ENCODE results near the gene RSRC2.
A peak's percentile ranks its signal among the peaks of the same experiment; 100 is the strongest.

The RSRC2 gene

DNA sequence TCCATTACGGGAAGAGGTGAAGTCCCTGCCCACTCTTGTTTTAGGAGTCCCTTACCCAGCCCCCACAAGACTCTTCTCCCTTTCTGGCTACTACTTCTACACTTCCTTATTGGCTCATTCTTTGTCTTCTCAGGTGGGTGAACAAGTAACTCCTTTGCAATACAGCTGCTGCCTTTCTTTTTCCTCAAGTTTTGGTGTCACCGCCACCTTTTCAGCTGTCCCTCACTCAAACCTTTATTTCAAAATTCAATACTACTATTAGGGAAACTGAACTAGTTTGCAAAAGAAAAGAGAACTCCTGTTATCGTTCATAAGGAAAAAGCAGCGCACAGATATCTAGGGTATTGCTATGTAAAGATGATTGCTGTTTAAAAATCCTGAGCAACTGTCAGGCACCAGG, 6.1 kb downstream of the RSRC2 start:
- H3K4me3 ChIP-seq (ENCODE audit: control insufficient read depth, low read depth, low read length) = no peak overlapping the region
- TF ChIP-seq, protein P1, sequence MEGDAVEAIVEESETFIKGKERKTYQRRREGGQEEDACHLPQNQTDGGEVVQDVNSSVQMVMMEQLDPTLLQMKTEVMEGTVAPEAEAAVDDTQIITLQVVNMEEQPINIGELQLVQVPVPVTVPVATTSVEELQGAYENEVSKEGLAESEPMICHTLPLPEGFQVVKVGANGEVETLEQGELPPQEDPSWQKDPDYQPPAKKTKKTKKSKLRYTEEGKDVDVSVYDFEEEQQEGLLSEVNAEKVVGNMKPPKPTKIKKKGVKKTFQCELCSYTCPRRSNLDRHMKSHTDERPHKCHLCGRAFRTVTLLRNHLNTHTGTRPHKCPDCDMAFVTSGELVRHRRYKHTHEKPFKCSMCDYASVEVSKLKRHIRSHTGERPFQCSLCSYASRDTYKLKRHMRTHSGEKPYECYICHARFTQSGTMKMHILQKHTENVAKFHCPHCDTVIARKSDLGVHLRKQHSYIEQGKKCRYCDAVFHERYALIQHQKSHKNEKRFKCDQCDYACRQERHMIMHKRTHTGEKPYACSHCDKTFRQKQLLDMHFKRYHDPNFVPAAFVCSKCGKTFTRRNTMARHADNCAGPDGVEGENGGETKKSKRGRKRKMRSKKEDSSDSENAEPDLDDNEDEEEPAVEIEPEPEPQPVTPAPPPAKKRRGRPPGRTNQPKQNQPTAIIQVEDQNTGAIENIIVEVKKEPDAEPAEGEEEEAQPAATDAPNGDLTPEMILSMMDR (IDR thresholded peaks at IDR 0.05; ENCODE audit: control insufficient read depth, insufficient read depth, low read depth, low read length, missing control alignments) = no peak
- DNase-seq (ENCODE audit: low read depth) = no peak

DNA sequence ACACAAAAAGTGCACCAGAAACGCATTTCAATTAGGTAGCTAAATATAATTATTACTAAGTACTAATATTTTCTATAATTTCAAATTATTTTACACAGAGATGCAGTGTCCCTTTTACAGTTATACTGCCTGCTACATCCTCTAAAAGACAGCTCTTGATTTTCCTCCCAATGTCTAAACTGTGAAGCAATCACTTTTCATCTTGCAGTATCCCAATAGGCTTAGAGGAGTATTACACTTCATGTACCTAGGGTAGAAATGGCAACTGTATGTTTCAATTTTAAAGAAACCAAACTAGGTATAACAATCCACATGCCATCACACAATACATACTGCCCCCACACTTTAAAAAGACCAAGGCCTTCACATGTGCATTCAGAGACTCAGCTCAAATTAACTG, 7.3 kb downstream of the RSRC2 start:
- H3K4me3 ChIP-seq (ENCODE audit: control insufficient read depth, low read depth, low read length) = no peak overlapping the region
- TF ChIP-seq, protein P1 (IDR thresholded peaks at IDR 0.05; ENCODE audit: control insufficient read depth, insufficient read depth, low read depth, low read length, missing control alignments) = no peak
- DNase-seq (ENCODE audit: low read depth) = no peak

- no peak overlapping the region for H3K4me3 ChIP-seq (ENCODE audit: control insufficient read depth, low read depth, low read length)
- TF ChIP-seq, protein P1 (IDR thresholded peaks at IDR 0.05; ENCODE audit: control insufficient read depth, insufficient read depth, low read depth, low read length, missing control alignments) = no peak
- no peak for DNase-seq (ENCODE audit: low read depth)
These were observed 7.8 kb downstream of the RSRC2 start for GRCh38 chr12:122518908-122519307.

GRCh38 chr12:122517877-122518276, 8.9 kb downstream of the RSRC2 start:
- peak; percentile 92 for DNase-seq (ENCODE audit: low read depth)
- H3K4me3 ChIP-seq (ENCODE audit: control insufficient read depth, low read depth, low read length) = no peak overlapping the region
- TF ChIP-seq, protein P1 (IDR thresholded peaks at IDR 0.05; ENCODE audit: control insufficient read depth, insufficient read depth, low read depth, low read length, missing control alignments) = no peak

DNA sequence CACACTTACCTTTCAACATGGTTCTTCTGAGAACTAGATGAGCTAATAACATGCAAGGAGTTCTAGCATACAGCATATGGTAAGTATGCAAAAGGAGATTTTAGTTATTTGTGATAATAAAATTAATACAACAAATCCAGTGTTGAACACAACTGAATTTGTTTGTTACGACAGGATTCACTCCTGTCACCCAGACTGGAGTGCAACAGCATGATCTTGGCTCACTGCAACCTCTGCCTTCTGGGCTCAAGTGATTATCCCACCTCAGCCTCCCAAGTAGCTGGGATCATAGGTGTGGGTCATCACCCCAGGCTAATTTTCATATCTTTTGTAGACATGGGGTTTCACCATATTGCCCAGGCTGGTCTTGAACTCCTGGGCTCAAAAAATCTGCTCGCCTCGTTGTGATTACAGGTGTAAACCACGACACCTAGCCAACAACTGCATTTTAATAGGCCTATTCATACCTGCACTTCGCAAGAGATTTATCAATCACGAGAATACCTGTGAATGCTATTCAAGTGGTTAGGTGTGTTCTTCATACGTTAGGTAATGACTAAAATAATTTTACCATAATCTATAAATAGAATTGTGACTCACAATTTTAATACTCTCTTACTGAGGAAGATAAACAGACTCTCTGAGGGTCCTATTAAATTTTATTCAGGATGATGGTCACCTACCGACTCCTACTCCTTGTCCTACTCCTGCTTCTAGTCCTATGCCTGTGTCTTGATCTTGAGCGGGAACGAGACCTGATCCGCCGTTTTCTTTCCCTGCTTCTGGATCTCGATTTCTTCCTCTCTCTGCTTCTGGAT, 10.0 kb downstream of the RSRC2 start:
- TF ChIP-seq, protein P1 (IDR thresholded peaks at IDR 0.05; ENCODE audit: control insufficient read depth, insufficient read depth, low read depth, low read length, missing control alignments) = no peak
- DNase-seq (ENCODE audit: low read depth) = no peak
- no peak overlapping the region for H3K4me3 ChIP-seq (ENCODE audit: control insufficient read depth, low read depth, low read length)

- no peak for DNase-seq (ENCODE audit: low read depth)
- TF ChIP-seq, protein P1 (IDR thresholded peaks at IDR 0.05; ENCODE audit: control insufficient read depth, insufficient read depth, low read depth, low read length, missing control alignments) = no peak
- no peak overlapping the region for H3K4me3 ChIP-seq (ENCODE audit: control insufficient read depth, low read depth, low read length)
These were observed 11.5 kb downstream of the RSRC2 start for GRCh38 chr12:122515275-122515674.

All from AG09309 (cell line).